ENCODE results near the gene TMEM115.

Gene TMEM115

GRCh38 chr3:50350527-50351322 is 8.6 kb downstream of the TMEM115 start, which contains the start of the genes CYB561D2 and NPRL2 (continued):
- TF ChIP-seq ZBTB11 (tag by site-specific recombination; conservative IDR thresholded peaks at IDR 0.05; ENCODE audit: low read depth) (peak; percentile 96), ZNF544 (tag by site-specific recombination; IDR thresholded peaks at IDR 0.05) (no peak), ZFP37 (tag by site-specific recombination; IDR thresholded peaks at IDR 0.05) (no peak), ZNF704 (tag by site-specific recombination; IDR thresholded peaks at IDR 0.05) (no peak), ZNF621 (tag by site-specific recombination; IDR thresholded peaks at IDR 0.05) (no peak), ZNF416 (tag by site-specific recombination; IDR thresholded peaks at IDR 0.05) (no peak), ZEB2 (tag by site-specific recombination; IDR thresholded peaks at IDR 0.05) (peak; percentile 60; the same call in 1 of the 2 replicates), ZNF146 (tag by site-specific recombination; IDR thresholded peaks at IDR 0.05) (no peak), ZNF791 (tag by site-specific recombination; IDR thresholded peaks at IDR 0.05) (no peak)

GRCh38 chr3:50350213-50350526 is 9.2 kb downstream of the TMEM115 start:
- ChIA-PET POLR2A (interaction anchor here (0.5 to 5.3 kb wide), 10 partner anchors 11 to 266 kb away, joined by 3 to 51 read pairs (median 4); partner anchors contain the start of genes HEMK1, HYAL3, NAA80 and TUSC2), CTCF (interaction anchor here (0.5 to 5.3 kb wide), 6 partner anchors 89 to 265 kb away, joined by 3 to 27 read pairs (median 3); no protein-coding TSS in a partner anchor)
- peak overlapping the region; percentile 72 for H3K4me3 ChIP-seq (ENCODE audit: low read depth, low read length)
- H3K4me1 ChIP-seq (ENCODE audit: control insufficient read depth, insufficient read depth, low read length), result peaks cover 4% of the 10 kb centered on the region; the same call in 1 of the 2 replicates
- H3K9me3 ChIP-seq (ENCODE audit: control insufficient read depth, insufficient read depth, low read depth, low read length), result no peaks in the 10 kb centered on the region
- peaks cover 0 to 61% of the 10 kb centered on the region in 2 experiments; a peak in 1 of 3 replicates for H3K36me3 ChIP-seq (ENCODE audit: control insufficient read depth in 2 of 2, insufficient read depth in 1 of 2, low read length in 2 of 2)
- H3K27ac ChIP-seq (ENCODE audit: extremely low read depth, low read depth, low read length), result peak overlapping the region; percentile 40; the same call in 1 of the 2 replicates
- TF ChIP-seq ZNF239 (tag by site-specific recombination; IDR thresholded peaks at IDR 0.05) (no peak), ZNF660 (tag by site-specific recombination; IDR thresholded peaks at IDR 0.05) (no peak), ZNF518A (tag by site-specific recombination; conservative IDR thresholded peaks at IDR 0.05; ENCODE audit: low read depth) (no peak), ZNF530 (tag by site-specific recombination; IDR thresholded peaks at IDR 0.05; ENCODE audit: low read depth) (no peak), ZNF555 (tag by site-specific recombination; conservative IDR thresholded peaks at IDR 0.05) (no peak), ZNF837 (tag by site-specific recombination; IDR thresholded peaks at IDR 0.05) (no peak), ZBTB7A (tag by site-specific recombination; IDR thresholded peaks at IDR 0.05; ENCODE audit: low read depth) (no peak), ZNF596 (tag by site-specific recombination; IDR thresholded peaks at IDR 0.05) (no peak), ZNF211 (tag by site-specific recombination; IDR thresholded peaks at IDR 0.05; ENCODE audit: low read depth) (no peak), ZNF157 (tag by site-specific recombination; IDR thresholded peaks at IDR 0.05) (no peak), ZBTB26 (tag by site-specific recombination; optimal IDR thresholded peaks at IDR 0.05) (no peak), ZNF521 (tag by site-specific recombination; IDR thresholded peaks at IDR 0.05) (no peak), ZNF658 (tag by site-specific recombination; IDR thresholded peaks at IDR 0.05) (no peak), SCRT2 (tag by site-specific recombination; IDR thresholded peaks at IDR 0.05) (no peak), ZNF175 (tag by site-specific recombination; IDR thresholded peaks at IDR 0.05) (no peak), ZNF585B (tag by site-specific recombination; IDR thresholded peaks at IDR 0.05) (no peak), ZNF654 (tag by site-specific recombination; IDR thresholded peaks at IDR 0.05; ENCODE audit: low read depth) (no peak), BCL11A (tag by site-specific recombination; IDR thresholded peaks at IDR 0.05; ENCODE audit: low read depth) (no peak)

All from HEK293 (cell line).